ENCODE results near the gene FAM98B. TPM values are rescaled to one million over a fixed set of nuclear protein-coding genes. Genes with fewer than 3 reads are reported as not detected.

FAM98B gene
- total and polyA plus RNA-seq, 10 of the 15 experiments (the other 5 are each of a cell fraction or from before 2014, with no cell fraction given), result 1.3 to 36.7 (median 10.9) TPM

DNA sequence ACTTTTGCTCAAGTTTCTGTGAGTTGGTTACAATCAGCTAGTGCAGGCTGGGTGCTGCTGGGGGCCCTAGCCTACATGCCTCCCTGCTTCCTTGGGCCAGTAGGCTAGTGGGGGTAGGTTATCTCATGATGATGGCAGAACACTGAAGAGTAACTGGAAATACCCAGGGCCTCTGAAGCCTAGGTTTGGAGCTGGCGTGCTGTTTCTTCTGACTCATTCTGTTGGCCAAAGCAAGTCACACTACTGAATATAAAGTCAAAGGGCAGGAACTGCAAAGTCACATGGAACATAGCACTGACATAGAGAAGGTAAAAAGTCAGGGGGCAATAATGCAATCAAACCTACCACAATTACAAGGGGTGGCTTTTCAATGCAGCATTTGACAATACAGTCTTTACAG, 76.2 kb downstream of the FAM98B start:
- BruUV-seq (replicated peaks), result no TSS peak
- ATAC-seq, result peak; percentile 93
- FAIRE-seq, result no peak
- Histone ChIP-seq H3K4me2 (ENCODE audit: control insufficient read depth, insufficient read depth) (no peak overlapping the region), H3K36me3 (ENCODE audit: control insufficient read depth in 2 of 2, insufficient read depth in 2 of 2, low read length in 1 of 2) (peaks cover 3 to 11% of the 10 kb centered on the region in 2 experiments; a peak in 3 of 4 replicates), H2AFZ (ENCODE audit: control insufficient read depth, low read depth, low read length) (no peak overlapping the region), H3K27me3 (replicated peaks in 1 of 2; ENCODE audit: control insufficient read depth in 2 of 2, insufficient read depth in 2 of 2, low read length in 1 of 2) (no peaks in the 10 kb centered on the region), H3K4me1 (ENCODE audit: control insufficient read depth, insufficient read depth, low read length) (no peaks in the 10 kb centered on the region), H3K79me2 (ENCODE audit: control insufficient read depth, insufficient read depth, low read length) (no peaks in the 10 kb centered on the region), H3K9ac (ENCODE audit: control insufficient read depth, insufficient read depth, low read length) (no peak overlapping the region), H3K9me3 (replicated peaks; ENCODE audit: control insufficient read depth, insufficient read depth, low read length) (no peaks in the 10 kb centered on the region), H4K20me1 (ENCODE audit: control insufficient read depth, insufficient read depth) (no peaks in the 10 kb centered on the region; the same call in 1 of the 2 replicates), H3K27ac (ENCODE audit: control insufficient read depth, insufficient read depth) (peak overlapping the region; percentile 40; the same call in 1 of the 2 replicates), H3K4me3 (no peak overlapping the region; the same call in 1 of the 2 replicates)
- POLR2A ChIA-PET, result interaction anchor here (0.6 to 1.7 kb wide), 3 partner anchors 13 to 153 kb away, joined by 3 to 6 read pairs (median 4); no protein-coding TSS in a partner anchor
- CTCF ChIA-PET, result interaction anchor here (0.5 to 2.8 kb wide), 7 partner anchors 8 to 177 kb away, joined by 3 to 9 read pairs (median 4); no protein-coding TSS in a partner anchor
- DNase-seq (ENCODE audit: low read depth, low spot score), result peak; percentile 24
- in situ Hi-C loops (cut with MboI) (no loop called here), intact Hi-C loops (cut with micrococcal nuclease; ENCODE audit: unreplicated experiment) (no loop called here)
- RAD21 ChIA-PET (ENCODE audit: unreplicated experiment), result interaction anchor here (0.8 to 4.0 kb wide), 5 partner anchors 24 to 159 kb away, joined by 3 to 21 read pairs (median 4); no protein-coding TSS in a partner anchor
- TF ChIP-seq, protein P1, sequence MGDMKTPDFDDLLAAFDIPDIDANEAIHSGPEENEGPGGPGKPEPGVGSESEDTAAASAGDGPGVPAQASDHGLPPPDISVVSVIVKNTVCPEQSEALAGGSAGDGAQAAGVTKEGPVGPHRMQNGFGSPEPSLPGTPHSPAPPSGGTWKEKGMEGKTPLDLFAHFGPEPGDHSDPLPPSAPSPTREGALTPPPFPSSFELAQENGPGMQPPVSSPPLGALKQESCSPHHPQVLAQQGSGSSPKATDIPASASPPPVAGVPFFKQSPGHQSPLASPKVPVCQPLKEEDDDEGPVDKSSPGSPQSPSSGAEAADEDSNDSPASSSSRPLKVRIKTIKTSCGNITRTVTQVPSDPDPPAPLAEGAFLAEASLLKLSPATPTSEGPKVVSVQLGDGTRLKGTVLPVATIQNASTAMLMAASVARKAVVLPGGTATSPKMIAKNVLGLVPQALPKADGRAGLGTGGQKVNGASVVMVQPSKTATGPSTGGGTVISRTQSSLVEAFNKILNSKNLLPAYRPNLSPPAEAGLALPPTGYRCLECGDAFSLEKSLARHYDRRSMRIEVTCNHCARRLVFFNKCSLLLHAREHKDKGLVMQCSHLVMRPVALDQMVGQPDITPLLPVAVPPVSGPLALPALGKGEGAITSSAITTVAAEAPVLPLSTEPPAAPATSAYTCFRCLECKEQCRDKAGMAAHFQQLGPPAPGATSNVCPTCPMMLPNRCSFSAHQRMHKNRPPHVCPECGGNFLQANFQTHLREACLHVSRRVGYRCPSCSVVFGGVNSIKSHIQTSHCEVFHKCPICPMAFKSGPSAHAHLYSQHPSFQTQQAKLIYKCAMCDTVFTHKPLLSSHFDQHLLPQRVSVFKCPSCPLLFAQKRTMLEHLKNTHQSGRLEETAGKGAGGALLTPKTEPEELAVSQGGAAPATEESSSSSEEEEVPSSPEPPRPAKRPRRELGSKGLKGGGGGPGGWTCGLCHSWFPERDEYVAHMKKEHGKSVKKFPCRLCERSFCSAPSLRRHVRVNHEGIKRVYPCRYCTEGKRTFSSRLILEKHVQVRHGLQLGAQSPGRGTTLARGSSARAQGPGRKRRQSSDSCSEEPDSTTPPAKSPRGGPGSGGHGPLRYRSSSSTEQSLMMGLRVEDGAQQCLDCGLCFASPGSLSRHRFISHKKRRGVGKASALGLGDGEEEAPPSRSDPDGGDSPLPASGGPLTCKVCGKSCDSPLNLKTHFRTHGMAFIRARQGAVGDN (IDR thresholded peaks at IDR 0.05), result peak; percentile 24; the same call in 1 of the 2 replicates
- TF ChIP-seq NR2F1 (conservative IDR thresholded peaks at IDR 0.05) (peak; percentile 54), FOS (IDR thresholded peaks at IDR 0.05; ENCODE audit: borderline replicate concordance, extremely low read depth, insufficient read length) (no peak), BHLHE40 (IDR thresholded peaks at IDR 0.05; ENCODE audit: borderline replicate concordance in 1 of 2, low read depth in 2 of 2, low read length in 1 of 2) (0 out of 4 replicates have a peak, but pooled peaks of 1 of the 2 experiments have one; percentile 8)
- TF ChIP-seq, protein P2, sequence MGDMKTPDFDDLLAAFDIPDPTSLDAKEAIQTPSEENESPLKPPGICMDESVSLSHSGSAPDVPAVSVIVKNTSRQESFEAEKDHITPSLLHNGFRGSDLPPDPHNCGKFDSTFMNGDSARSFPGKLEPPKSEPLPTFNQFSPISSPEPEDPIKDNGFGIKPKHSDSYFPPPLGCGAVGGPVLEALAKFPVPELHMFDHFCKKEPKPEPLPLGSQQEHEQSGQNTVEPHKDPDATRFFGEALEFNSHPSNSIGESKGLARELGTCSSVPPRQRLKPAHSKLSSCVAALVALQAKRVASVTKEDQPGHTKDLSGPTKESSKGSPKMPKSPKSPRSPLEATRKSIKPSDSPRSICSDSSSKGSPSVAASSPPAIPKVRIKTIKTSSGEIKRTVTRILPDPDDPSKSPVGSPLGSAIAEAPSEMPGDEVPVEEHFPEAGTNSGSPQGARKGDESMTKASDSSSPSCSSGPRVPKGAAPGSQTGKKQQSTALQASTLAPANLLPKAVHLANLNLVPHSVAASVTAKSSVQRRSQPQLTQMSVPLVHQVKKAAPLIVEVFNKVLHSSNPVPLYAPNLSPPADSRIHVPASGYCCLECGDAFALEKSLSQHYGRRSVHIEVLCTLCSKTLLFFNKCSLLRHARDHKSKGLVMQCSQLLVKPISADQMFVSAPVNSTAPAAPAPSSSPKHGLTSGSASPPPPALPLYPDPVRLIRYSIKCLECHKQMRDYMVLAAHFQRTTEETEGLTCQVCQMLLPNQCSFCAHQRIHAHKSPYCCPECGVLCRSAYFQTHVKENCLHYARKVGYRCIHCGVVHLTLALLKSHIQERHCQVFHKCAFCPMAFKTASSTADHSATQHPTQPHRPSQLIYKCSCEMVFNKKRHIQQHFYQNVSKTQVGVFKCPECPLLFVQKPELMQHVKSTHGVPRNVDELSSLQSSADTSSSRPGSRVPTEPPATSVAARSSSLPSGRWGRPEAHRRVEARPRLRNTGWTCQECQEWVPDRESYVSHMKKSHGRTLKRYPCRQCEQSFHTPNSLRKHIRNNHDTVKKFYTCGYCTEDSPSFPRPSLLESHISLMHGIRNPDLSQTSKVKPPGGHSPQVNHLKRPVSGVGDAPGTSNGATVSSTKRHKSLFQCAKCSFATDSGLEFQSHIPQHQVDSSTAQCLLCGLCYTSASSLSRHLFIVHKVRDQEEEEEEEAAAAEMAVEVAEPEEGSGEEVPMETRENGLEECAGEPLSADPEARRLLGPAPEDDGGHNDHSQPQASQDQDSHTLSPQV (IDR thresholded peaks at IDR 0.05), result no peak
- WGBS (ENCODE audit: insufficient coverage, insufficient replicate concordance, low lambda C conversion rate, missing lambda C conversion rate), result 0% methylated on average over 1 of the region's 1 CpG
- SMC1A ChIA-PET (ENCODE audit: uncharacterized antibody, unreplicated experiment), result interaction anchor here (1.3 to 5.7 kb wide), 4 partner anchors 15 to 160 kb away, joined by 4 to 28 read pairs (median 5); no protein-coding TSS in a partner anchor

Measured in GM12878 (cell line).